HFF-Myc (cell line): ENCODE results near the gene RPL22.
"Not testable (repeated sequence)": the region's sequence is repeated elsewhere in the genome, so short reads cannot be mapped to it uniquely, and the experiment has no call there.

ENCODE experiments used
- DNase-seq: peaks from one replicate; pipeline ENCODE4 v3.0.0-alpha.2; 2011; ENCODE audit warnings: low read depth; ENCODE audit errors: extremely low read depth
- H3K4me3 ChIP-seq: replicated peaks from 2 replicates; pipeline ENCODE4 v1.5.1; 2011; ENCODE audit warnings: low read depth, mild to moderate bottlenecking, control low read depth, low read length
- CTCF ChIP-seq: IDR thresholded peaks from 2 replicates; pipeline ENCODE4 v1.5.1; 2012; ENCODE audit warnings: mild to moderate bottlenecking, low read depth, low read length, control low read depth; ENCODE audit errors: missing control alignments

RPL22 gene

GRCh38 chr1:6224718-6225117 lies 25.3 kb upstream of the RPL22 start:
- no peak for TF ChIP-seq CTCF
- H3K4me3 ChIP-seq = no peak overlapping the region
- no peak for DNase-seq

GRCh38 chr1:6223617-6224016 lies 24.2 kb upstream of the RPL22 start:
- DNase-seq = no peak
- no peak for TF ChIP-seq CTCF
- no peak overlapping the region for H3K4me3 ChIP-seq

- H3K4me3 ChIP-seq = no peak overlapping the region
- TF ChIP-seq CTCF = no peak
- DNase-seq = no peak
Measured at GRCh38 chr1:6222636-6223035, 23.2 kb upstream of the RPL22 start.

GRCh38 chr1:6221210-6221784 lies 21.9 kb upstream of the RPL22 start:
- no peak overlapping the region for H3K4me3 ChIP-seq
- DNase-seq = no peak
- no peak for TF ChIP-seq CTCF

- TF ChIP-seq CTCF = no peak
- no peak overlapping the region for H3K4me3 ChIP-seq
- no peak for DNase-seq
Measured at GRCh38 chr1:6220236-6220635, 20.8 kb upstream of the RPL22 start.

GRCh38 chr1:6219641-6220040 lies 20.2 kb upstream of the RPL22 start:
- not testable (repeated sequence) for DNase-seq, H3K4me3 ChIP-seq

GRCh38 chr1:6218375-6219164 lies 19.2 kb upstream of the RPL22 start:
- no peak for DNase-seq
- H3K4me3 ChIP-seq = no peak overlapping the region
- no peak for TF ChIP-seq CTCF
